DMS53 (cell line): Measurements from ENCODE around the gene OR13C4.
"Not testable (repeated sequence)": the region's sequence is repeated elsewhere in the genome, so short reads cannot be mapped to it uniquely, and the experiment has no call there.

ENCODE experiments used
- DNase-seq: peaks from one replicate; lab custom pipeline; 2025; lab: John Stamatoyannopoulos, UW

Gene OR13C4

DNA sequence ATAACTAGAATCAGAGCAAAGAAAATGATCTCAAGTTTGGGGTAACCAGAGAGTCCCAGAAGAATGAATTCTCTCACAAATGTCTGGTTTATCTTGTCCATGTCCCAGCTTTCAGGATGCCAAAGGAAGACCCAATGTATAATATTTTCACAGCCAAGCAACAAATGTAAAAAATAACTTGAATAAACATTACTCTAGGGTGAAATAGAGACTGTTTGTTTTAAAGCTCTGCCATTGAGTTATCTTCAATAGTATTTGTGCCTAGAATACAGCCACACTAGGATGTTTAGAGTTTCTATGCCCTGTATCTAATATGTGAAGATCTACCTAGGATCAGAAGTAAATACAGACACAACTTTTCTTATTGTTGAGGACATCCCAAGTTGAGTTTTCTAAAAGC, at the start of gene OR13C4:
OR13C4 (minus strand) TSS at position 101 of the 400 bp plus-strand sequence; CDS start at position 101, 0 bp downstream.
- no peak for DNase-seq

DNA sequence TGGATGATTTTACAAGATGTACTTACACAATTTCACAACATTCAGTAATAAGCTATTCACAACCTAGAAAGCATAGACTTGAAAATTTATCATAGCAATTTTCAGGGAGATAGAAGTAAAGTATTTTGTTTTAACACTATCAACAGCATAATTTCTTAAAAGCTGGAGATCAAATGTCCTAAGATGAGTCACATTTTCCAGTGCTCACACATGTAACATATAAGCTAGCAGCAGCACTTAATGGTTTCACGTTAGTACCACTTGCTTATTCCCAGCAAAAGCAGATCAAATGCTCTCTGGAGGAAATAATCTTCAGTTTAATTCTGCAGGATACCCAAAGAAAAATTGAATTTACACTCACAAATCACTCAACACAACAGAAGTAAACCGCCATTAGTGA, 48.4 kb upstream of the OR13C4 start:
- DNase-seq: peak; percentile 0

- peak; percentile 7 for DNase-seq
Measured at GRCh38 chr9:104572612-104573011, 45.6 kb upstream of the OR13C4 start.

DNA sequence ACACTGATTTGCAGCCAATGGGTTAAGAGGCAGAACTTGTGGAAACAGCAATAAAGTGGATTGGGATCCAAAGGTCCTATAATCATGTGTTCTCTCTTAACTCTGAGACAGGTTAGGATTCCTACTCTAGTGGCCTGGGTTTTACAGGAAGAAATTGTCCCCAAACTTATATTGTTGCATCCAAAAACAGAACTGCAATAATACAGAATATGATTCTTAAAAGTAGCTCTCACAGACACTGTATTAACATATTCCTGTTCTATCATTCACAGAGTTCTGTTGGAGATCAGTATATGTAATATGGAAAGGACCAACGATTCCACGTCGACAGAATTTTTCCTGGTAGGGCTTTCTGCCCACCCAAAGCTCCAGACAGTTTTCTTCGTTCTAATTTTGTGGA, 41.9 kb upstream of the OR13C4 start, which contains the start of gene OR13C8:
OR13C8 (plus strand) TSS at position 301 of the 400 bp plus-strand sequence; CDS start at position 301, 0 bp downstream.
- no peak for DNase-seq

DNA sequence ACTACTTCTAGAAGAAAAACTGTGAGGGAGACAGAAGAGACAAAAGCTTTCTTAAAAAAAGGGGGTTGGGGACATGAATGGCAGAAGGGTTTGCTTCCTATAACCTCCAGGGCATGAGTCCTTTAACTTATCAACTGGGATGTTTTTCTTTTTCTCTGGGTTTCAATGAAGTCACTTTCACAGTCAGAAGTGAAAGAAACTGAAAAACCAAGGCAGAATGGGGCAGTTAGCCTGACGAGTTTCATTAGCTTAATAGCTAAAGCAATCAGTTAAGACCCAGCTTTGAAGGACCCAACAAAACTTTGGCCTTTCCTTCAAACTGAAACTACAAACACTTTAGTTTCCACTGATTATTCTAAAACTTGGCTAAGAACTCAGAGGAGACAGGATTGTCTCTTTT, 37.3 kb upstream of the OR13C4 start:
- no peak for DNase-seq

DNA sequence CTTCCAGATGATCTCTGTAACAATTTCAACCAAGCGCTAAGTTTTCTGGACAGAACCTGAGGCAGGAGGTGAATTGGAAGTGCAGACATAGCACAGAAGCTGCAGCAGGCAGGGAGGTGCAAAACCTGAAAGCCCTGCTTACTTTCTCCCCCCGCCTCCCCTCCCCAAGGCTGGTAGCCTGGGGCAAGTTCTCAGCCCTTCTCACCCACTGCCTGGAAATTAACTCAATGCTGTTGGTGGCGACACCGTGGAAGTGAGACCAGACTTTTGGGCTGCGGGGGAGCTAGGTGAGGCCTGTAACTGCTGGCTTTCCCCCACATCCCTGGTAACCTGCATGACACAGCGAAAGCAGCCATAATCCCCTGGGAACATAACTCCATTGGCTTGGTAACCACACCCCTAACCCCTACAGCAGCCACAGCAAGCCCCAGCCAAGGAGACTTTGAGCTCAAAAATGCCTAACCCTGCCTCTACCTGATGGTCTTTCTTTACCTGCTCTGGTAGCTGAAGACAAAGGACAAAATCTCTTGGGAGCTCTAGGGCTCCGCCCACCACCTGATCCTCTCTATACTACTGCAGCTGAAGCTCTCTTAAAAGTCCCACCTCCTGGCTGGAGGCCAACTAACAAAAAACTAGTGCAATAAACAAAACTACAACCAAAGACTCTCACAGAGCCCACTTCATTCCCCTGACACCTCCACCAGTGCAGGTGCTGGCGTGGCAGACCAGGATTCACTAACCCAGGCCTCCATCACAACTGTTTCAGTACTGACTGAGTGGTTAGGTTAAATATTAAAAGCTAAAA, 30.0 kb upstream of the OR13C4 start:
- DNase-seq: no peak

- DNase-seq: no peak
Measured at GRCh38 chr9:104555521-104555920, 28.5 kb upstream of the OR13C4 start.

GRCh38 chr9:104553261-104553660, 26.3 kb upstream of the OR13C4 start:
- DNase-seq: no peak

DNA sequence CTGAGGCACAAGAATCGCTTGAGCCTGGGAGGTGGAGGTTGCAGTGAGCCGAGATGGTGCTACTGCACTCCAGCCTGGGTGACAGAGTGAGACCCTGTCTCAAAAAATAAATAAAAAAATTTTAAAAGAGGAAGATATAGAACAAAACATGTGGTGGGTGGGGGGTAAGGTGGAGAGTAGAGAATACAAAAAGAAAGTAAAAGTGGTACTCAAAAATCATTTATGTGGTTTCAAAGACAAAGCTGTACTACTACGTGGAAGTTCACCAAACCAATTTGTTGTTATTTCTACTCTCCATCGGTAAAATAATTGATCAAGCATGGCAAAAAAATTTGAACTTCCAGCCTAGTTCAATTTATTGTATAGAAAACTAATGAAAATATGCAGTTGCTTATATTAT, 17.6 kb upstream of the OR13C4 start:
- DNase-seq: no peak

DNA sequence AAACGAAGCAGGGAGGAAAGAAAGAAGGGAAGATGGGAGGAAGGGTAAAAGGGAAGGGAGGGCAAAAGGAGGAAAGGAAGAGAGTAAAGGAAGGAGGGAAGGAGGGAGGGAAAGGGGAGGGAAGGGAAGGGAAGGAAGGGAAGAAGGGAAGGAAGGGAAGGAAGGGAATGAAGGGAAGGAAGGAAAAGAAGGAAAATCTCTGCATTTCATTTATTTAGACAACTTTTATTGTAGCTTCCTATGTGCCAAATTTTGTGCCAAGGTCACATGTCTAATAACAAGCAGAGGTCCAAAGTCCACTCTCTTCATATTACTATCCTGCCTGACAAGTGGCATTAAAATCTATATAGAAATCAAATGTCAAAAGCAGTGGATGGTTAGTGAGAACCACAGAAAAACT, 12.3 kb upstream of the OR13C4 start:
- no peak for DNase-seq

- DNase-seq: no peak
Measured at GRCh38 chr9:104536756-104537155, 9.7 kb upstream of the OR13C4 start, which contains the start of gene OR13C3. TSS of gene OR13C3 (minus strand) at chr9:104536856. CDS start at chr9:104536723, 133 bp downstream.

DNA sequence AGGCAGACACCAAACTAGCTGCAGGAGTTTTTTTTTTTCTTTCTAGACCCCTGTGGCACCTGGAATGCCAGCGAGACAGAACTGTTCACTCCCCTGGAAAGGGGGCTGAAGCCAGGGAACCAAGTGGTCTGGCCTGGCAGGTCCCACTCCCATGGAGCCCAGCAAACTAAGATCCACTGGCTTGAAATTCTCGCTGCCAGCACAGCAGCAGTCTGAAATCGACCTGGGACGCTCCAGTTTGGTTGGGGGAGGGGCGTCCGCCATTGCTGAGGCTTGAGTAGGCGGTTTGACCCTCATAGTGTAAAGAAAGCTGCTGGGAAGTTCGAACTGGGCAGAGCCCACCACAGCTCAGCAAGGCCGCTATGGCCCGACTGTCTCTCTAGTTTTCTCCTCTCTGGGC, 6.8 kb downstream of the OR13C4 start:
- not testable (repeated sequence) for DNase-seq

DNA sequence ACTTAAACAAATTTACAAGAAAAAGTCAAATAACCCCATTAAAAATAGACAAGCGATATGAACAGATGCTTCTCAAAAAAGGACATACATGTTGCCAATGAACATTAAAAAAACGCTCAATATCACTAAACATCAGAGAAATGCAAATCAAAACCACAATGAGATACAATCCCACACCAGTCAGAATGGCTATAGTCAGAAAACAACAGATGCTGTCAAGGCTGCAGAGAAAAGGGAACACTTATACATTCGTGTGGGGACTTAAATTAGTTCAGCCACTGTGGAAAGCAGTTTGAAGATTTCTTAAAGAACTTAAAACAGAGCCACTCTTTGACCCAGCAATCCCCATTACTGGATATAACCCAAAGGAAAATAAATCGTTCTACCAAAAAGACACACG, 12.1 kb downstream of the OR13C4 start:
- DNase-seq: no peak

GRCh38 chr9:104506565-104506964, 20.4 kb downstream of the OR13C4 start:
- no peak for DNase-seq

DNA sequence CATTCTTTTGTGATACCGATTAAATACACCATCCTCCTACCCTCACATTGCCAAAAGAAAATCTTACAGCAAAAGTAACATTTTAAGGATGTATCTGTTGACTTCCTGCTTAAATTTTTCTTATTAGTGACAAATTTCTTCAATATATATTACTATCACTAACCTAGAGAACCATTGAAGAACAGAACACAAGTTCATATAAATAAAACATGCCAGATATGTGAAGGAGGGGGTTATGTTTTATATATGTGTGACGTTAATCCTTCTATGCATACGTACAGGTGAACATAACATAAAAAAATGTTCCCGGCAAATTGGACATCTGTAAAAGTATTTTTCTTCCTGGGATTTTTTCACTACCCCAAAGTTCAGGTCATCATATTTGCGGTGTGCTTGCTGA, 23.0 kb downstream of the OR13C4 start, which contains the start of gene OR13F1:
OR13F1 (plus strand) TSS at position 301 of the 400 bp plus-strand sequence; CDS start at position 301, 0 bp downstream.
- DNase-seq: no peak

- no peak for DNase-seq
Measured at GRCh38 chr9:104503440-104503839, 23.6 kb downstream of the OR13C4 start.

GRCh38 chr9:104494808-104495207, 32.2 kb downstream of the OR13C4 start:
- peak; percentile 22 for DNase-seq

- DNase-seq: no peak
Measured at GRCh38 chr9:104485014-104485413, 42.0 kb downstream of the OR13C4 start.

DNA sequence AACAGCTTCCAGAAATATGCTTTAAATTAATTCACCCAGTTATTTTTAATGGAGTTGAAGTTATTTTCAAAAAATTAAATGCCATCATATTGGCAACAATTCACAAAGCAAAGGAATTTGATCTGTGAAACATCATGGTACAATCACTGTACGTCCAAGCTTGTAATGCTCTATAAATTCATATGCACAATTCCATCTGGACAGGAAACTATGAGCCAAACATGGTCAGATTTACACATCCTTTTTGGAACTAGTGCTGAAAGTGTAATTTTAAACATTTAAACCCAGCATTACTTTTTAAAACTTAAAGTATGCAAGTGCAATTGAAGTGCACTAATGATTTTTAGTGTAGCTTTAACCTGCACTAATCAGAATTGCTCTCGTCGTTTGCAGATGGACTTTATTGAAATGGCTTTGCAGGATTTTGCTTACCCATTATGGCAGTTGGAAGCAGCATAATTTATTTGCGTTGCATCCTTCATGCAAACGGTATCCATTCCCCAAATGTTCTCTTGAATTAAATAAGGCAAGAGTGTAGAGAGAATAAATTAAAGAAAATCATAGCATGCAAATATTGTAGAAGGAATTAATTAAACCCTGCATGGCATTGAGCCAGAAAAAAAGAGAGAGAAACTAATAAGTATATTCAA, 44.0 kb downstream of the OR13C4 start:
- DNase-seq: no peak
